ENCODE results near the gene ADCYAP1. TPM values are rescaled to one million over a fixed set of nuclear protein-coding genes. Genes with fewer than 3 reads are reported as not detected.
A peak's percentile ranks its signal among the peaks of the same experiment; 100 is the strongest.

The ADCYAP1 gene
- total RNA-seq, 6 donors from 2014 or later = 0.20 to 0.44 (median 0.30) TPM; not detected in 3

DNA sequence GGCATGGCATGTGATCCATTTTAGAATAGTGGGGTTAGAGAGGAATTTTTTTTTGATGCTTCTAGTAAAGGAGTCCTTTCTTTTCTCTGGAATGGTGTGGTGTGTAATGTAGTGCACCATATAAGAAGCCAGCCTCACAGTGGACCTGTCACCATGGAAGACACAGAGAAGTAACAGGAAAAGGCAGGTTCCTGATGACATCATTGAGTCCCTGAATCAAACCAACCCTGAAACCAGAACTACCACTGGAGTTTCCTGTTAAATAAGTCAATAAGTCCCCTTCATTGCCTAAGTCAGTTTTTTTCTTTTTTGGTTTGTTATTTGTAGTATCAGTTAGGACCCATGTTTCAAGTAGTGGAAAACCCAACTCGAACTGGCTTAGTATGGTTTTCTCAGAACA, 11.9 kb downstream of the ADCYAP1 start:
- H3K4me1 ChIP-seq = no peaks in the 10 kb centered on the region
- 68 to 71% methylated on average over 1 of the region's 1 CpG for WGBS, 2 donors
- no peaks in the 10 kb centered on the region for H3K27me3 ChIP-seq
- ATAC-seq (ENCODE audit: low FRiP score in 2 of 2) (no peak), DNase-seq (no peak)
- H3K27ac ChIP-seq = no peak overlapping the region
- TF ChIP-seq POLR2AphosphoS5 (IDR thresholded peaks at IDR 0.05) = no peak
- TF ChIP-seq POLR2A (IDR thresholded peaks at IDR 0.05) = no peak
- no peak for TF ChIP-seq CTCF (IDR thresholded peaks at IDR 0.05)
- no peak for TF ChIP-seq EP300 (IDR thresholded peaks at IDR 0.05)
- H3K36me3 ChIP-seq = no peaks in the 10 kb centered on the region
- H3K4me3 ChIP-seq = no peak overlapping the region
- no peaks in the 10 kb centered on the region for H3K9me3 ChIP-seq

DNA sequence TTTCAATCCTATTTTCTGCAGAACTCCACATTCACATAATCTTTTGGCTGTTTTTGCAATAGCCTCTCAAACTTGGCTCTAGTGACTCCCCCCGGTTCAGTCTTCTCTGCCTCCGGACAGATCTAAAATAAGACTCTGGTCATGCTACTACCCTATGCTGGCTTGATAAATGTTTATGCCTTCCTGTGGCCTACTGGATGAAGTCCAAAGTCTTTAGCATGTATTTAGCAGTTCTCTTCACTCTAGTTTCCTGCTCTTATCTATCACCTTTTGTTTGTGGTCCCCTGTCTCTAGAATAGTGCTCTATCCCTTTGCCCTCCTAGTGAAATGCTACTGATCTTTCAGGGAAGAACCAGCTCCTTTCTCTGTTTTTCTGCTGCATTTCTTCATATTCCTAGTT, 14.4 kb downstream of the ADCYAP1 start:
- no peak overlapping the region for H3K27ac ChIP-seq
- no peaks in the 10 kb centered on the region for H3K27me3 ChIP-seq
- TF ChIP-seq CTCF (IDR thresholded peaks at IDR 0.05) (no peak), POLR2A (IDR thresholded peaks at IDR 0.05) (no peak), POLR2AphosphoS5 (IDR thresholded peaks at IDR 0.05) (no peak), EP300 (IDR thresholded peaks at IDR 0.05) (no peak)
- H3K4me1 ChIP-seq = no peaks in the 10 kb centered on the region
- H3K9me3 ChIP-seq = no peaks in the 10 kb centered on the region
- H3K4me3 ChIP-seq = no peak overlapping the region
- ATAC-seq (ENCODE audit: low FRiP score in 2 of 2) (no peak), DNase-seq (no peak)
- no peaks in the 10 kb centered on the region for H3K36me3 ChIP-seq
- 14 to 23% methylated on average over 2 of the region's 2 CpGs for WGBS, 2 donors

DNA sequence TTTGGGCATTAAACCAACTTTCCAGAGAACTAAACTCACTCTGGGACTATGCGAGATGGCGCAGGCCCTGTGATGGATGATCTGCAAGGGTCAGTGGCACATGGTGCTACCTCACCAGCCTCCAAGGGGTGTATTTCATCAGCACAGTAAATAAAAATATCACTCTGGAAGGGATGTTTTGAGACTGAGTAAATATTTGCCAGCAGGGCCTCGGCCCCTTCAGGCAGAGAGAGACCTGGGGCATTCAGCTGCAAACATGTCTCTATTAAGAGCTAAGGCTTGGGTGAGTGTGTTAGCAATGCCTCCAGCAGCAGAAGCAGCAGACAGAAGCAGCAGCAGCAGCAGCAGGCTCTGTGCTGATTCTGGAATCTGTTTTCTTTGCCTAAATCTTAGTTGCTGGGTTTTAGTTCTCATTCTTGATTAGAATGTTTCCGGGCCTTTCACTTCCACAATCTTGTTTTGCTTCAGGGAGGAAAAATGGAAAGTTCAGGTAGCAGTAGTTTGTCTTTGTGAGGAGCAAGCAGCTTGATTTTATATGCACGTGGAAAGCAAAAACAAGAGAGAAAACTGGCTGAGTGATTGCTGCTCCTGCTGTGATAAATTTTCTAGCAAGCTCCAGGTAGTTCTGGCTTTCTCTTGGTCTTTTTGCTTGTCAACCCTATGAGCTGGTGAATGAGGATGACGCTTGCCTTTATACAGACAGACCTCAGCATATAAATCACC, 18.6 kb downstream of the ADCYAP1 start:
- H3K27me3 ChIP-seq = no peaks in the 10 kb centered on the region
- H3K36me3 ChIP-seq = no peaks in the 10 kb centered on the region
- H3K4me1 ChIP-seq = no peaks in the 10 kb centered on the region
- H3K27ac ChIP-seq = no peak overlapping the region
- WGBS, 2 donors = 62 to 72% methylated on average over 6 of the region's 6 CpGs
- H3K9me3 ChIP-seq = no peaks in the 10 kb centered on the region
- TF ChIP-seq POLR2AphosphoS5 (IDR thresholded peaks at IDR 0.05) (no peak), POLR2A (IDR thresholded peaks at IDR 0.05) (no peak), CTCF (IDR thresholded peaks at IDR 0.05) (no peak), EP300 (IDR thresholded peaks at IDR 0.05) (no peak)
- ATAC-seq (ENCODE audit: low FRiP score in 2 of 2) (peak in 1 of 2 donors; percentile 34), DNase-seq (no peak)
- no peak overlapping the region for H3K4me3 ChIP-seq

DNA sequence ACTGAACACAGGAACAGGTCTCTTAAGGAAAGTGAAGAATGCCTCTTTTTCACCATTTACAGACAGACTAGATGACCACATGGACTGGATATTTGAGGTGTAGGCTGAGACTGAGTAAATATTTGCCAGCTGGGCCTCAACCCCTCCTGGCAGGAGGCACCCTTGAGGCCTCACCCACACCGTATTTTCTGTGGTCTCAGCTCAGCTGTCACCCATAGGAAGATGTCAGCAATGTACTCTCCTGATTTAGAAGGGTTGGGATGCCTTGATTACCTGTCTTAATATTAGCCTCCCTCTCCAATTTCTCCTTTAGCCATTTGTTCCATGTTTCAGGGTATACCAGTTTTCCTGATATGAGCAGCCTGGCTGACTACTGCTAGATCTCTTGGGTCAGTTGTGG, 20.3 kb downstream of the ADCYAP1 start:
- 30 to 33% methylated on average over 1 of the region's 1 CpG for WGBS, 2 donors
- Histone ChIP-seq H3K27ac (no peak overlapping the region), H3K9me3 (no peaks in the 10 kb centered on the region), H3K4me1 (no peaks in the 10 kb centered on the region), H3K36me3 (no peaks in the 10 kb centered on the region), H3K27me3 (no peaks in the 10 kb centered on the region), H3K4me3 (no peak overlapping the region)
- ATAC-seq (ENCODE audit: low FRiP score in 2 of 2) (no peak), DNase-seq (no peak)
- TF ChIP-seq POLR2A (IDR thresholded peaks at IDR 0.05) (no peak), EP300 (IDR thresholded peaks at IDR 0.05) (no peak), CTCF (IDR thresholded peaks at IDR 0.05) (no peak), POLR2AphosphoS5 (IDR thresholded peaks at IDR 0.05) (no peak)

DNA sequence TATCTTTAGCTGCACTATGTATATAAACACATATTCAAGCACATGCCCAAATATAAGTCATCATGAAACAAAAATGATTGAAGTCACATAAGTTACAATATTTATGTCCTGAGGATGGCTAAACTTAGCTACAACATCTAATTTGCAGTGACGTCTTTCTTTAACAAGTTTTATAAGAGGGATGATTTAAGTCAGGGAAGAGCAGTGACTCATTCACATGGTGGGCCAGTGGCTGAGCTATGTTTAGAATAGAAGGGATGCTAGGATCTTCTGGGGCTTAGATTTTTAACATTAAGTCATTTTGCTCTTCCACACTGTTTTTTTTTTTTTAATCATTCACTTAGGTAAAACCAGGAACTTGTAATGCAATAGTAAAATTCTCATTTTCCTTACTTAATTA, 22.3 kb downstream of the ADCYAP1 start:
- H3K36me3 ChIP-seq = no peaks in the 10 kb centered on the region
- WGBS, 2 donors = 65 to 71% methylated on average over 1 of the region's 1 CpG
- no peak for ATAC-seq (ENCODE audit: low FRiP score in 2 of 2)

More for the DNA sequence above, 22.3 kb downstream of the ADCYAP1 start:
- Histone ChIP-seq H3K9me3 (no peaks in the 10 kb centered on the region), H3K27me3 (no peaks in the 10 kb centered on the region), H3K4me3 (no peak overlapping the region), H3K27ac (no peak overlapping the region), H3K4me1 (no peaks in the 10 kb centered on the region)
- DNase-seq = no peak
- no peak for TF ChIP-seq CTCF (IDR thresholded peaks at IDR 0.05)
- no peak for TF ChIP-seq EP300 (IDR thresholded peaks at IDR 0.05)
- TF ChIP-seq POLR2AphosphoS5 (IDR thresholded peaks at IDR 0.05) = no peak
- TF ChIP-seq POLR2A (IDR thresholded peaks at IDR 0.05) = no peak

Measured in upper lobe of left lung (tissue), 6 donors.